Liver (tissue), 9 donors: ENCODE results near the gene TSPAN13. TPM values are rescaled to one million over a fixed set of nuclear protein-coding genes. Genes with fewer than 3 reads are reported as not detected.
A peak's percentile ranks its signal among the peaks of the same experiment; 100 is the strongest.

ENCODE experiments used
- DNase-seq: peaks from one replicate; pipeline ENCODE4 v3.0.0-alpha.2; 2017; ENCODE audit warnings: low spot score
- H3K27ac ChIP-seq, 2 donors: one replicate each; pipeline ENCODE4 v1.7.0; 2013; ENCODE audit warnings: inconsistent platforms in 2 of 2, low read length in 2 of 2, control low read depth in 1 of 2, low read depth in 1 of 2, mild to moderate bottlenecking in 1 of 2
- H3K27me3 ChIP-seq, 4 donors: one replicate each; pipeline versions ENCODE4 v1.6.1 to v1.7.0; 2013; ENCODE audit warnings: low read length in 3 of 4, inconsistent platforms in 1 of 4, mild to moderate bottlenecking in 1 of 4, moderate library complexity in 1 of 4; ENCODE audit not compliant: control insufficient read depth in 4 of 4, insufficient read depth in 4 of 4
- H3K36me3 ChIP-seq, 4 donors: one replicate each; pipeline versions ENCODE4 v1.6.1 to v1.7.0; 2013; ENCODE audit warnings: low read length in 3 of 4, mild to moderate bottlenecking in 3 of 4, low read depth in 1 of 4, moderate library complexity in 1 of 4; ENCODE audit not compliant: control insufficient read depth in 4 of 4, insufficient read depth in 3 of 4
- H3K4me1 ChIP-seq, 4 donors: one replicate each; pipeline versions ENCODE4 v1.6.1 to v1.7.0; 2013; ENCODE audit warnings: low read length in 3 of 4, mild to moderate bottlenecking in 3 of 4, moderate library complexity in 1 of 4; ENCODE audit not compliant: control insufficient read depth in 4 of 4, insufficient read depth in 4 of 4
- H3K4me3 ChIP-seq, 3 donors: one replicate each; pipeline versions ENCODE4 v1.6.1 to v1.7.0; 2013; ENCODE audit warnings: low read length in 3 of 3, control low read depth in 1 of 3, low read depth in 1 of 3, mild to moderate bottlenecking in 1 of 3
- H3K9ac ChIP-seq, 2 donors: one replicate each; pipeline ENCODE4 v1.7.0; 2013; ENCODE audit warnings: low read length in 2 of 2, mild to moderate bottlenecking in 2 of 2, moderate library complexity in 2 of 2, control low read depth in 1 of 2, low read depth in 1 of 2
- H3K9me3 ChIP-seq, 4 donors: one replicate each; pipeline versions ENCODE4 v1.6.1 to v1.7.0; 2013; ENCODE audit warnings: low read length in 3 of 4; ENCODE audit not compliant: control insufficient read depth in 4 of 4
- EGR1 ChIP-seq, 2 donors: IDR thresholded peaks; 2 replicates each; pipeline ENCODE4 v1.6.1; 2016 to 2018; ENCODE audit warnings: antibody characterized with exemption in 2 of 2, low read depth in 2 of 2
- FOXA1 ChIP-seq: IDR thresholded peaks from 2 replicates; pipeline ENCODE4 v1.6.1; 2016; ENCODE audit warnings: antibody characterized with exemption
- FOXA2 ChIP-seq: IDR thresholded peaks from 2 replicates; pipeline ENCODE4 v1.6.1; 2016; ENCODE audit warnings: antibody characterized with exemption
- GABPA ChIP-seq, 2 donors: IDR thresholded peaks in 1 of 2; conservative IDR thresholded peaks in 1 of 2; 2 replicates each; pipeline ENCODE4 v1.6.1; 2016; ENCODE audit warnings: antibody characterized with exemption in 2 of 2, mild to moderate bottlenecking in 1 of 2, moderate library complexity in 1 of 2
- HNF4A ChIP-seq, 2 donors: conservative IDR thresholded peaks; 2 replicates each; pipeline ENCODE4 v1.6.1; 2016; ENCODE audit warnings: antibody characterized with exemption in 2 of 2, mild to moderate bottlenecking in 2 of 2
- HNF4G ChIP-seq: IDR thresholded peaks from 2 replicates; pipeline ENCODE4 v1.6.1; 2016; ENCODE audit warnings: antibody characterized with exemption
- JUND ChIP-seq, 2 donors: IDR thresholded peaks; 2 replicates each; pipeline ENCODE4 v1.6.1; 2016; ENCODE audit warnings: antibody characterized with exemption in 2 of 2
- RXRA ChIP-seq, 2 donors: IDR thresholded peaks; 2 replicates each; pipeline ENCODE4 v1.6.1; 2017 to 2018; ENCODE audit warnings: antibody characterized with exemption in 2 of 2, mild to moderate bottlenecking in 1 of 2
- SP1 ChIP-seq: IDR thresholded peaks from 2 replicates; pipeline ENCODE4 v1.6.1; 2018; ENCODE audit warnings: antibody characterized with exemption, mild to moderate bottlenecking
- TAF1 ChIP-seq: conservative IDR thresholded peaks from 2 replicates; pipeline ENCODE4 v1.6.1; 2016; ENCODE audit warnings: antibody characterized with exemption, mild to moderate bottlenecking
- YY1 ChIP-seq: IDR thresholded peaks from 2 replicates; pipeline ENCODE4 v1.6.1; 2016; ENCODE audit warnings: antibody characterized with exemption, mild to moderate bottlenecking
- WGBS: extraction: QIAGEN DNeasy Blood & Tissue Kit; methylation state at CpG from one replicate; pipeline ENCODE4 v1.1.7; 2013; 5-methylcytosine and 5-hydroxymethylcytosine counted together
- polyA plus RNA-seq, 2 donors: library from polyadenylated mRNA; stranded (reverse) in 1 of 2; unstranded in 1 of 2; fragments of 200-250 nt in 1 of 2; fragments of >200 nt in 1 of 2; fragmentation: Nextera tagmentation in 1 of 2; extraction: Ambion mirVana in 1 of 2; gene quantifications; one replicate each; pipeline versions ENCODE4 v1.2.1 to v1.2.3, GENCODE V29; 2013 to 2015
- total RNA-seq, 2 donors: library from RNA; depleted of rRNA; stranded (reverse); fragments of >200 nt; gene quantifications; one replicate each; pipeline ENCODE4 v1.2.3, GENCODE V29; 2014
- TF ChIP-seq, protein P1 (sequence below): IDR thresholded peaks from 2 replicates; pipeline ENCODE4 v1.6.1; 2016; ENCODE audit warnings: antibody characterized with exemption
- TF ChIP-seq, protein P2 (sequence below): IDR thresholded peaks from 2 replicates; pipeline ENCODE4 v1.6.1; 2016; ENCODE audit warnings: antibody characterized with exemption
- donor health status: healthy.
- donor health status: healthy.
- donor health status: healthy.
- donor health status: healthy.
- donor health status: healthy.

Gene TSPAN13
- total and polyA plus RNA-seq, 4 donors: 8.9 to 24.4 (median 15.8) TPM

DNA sequence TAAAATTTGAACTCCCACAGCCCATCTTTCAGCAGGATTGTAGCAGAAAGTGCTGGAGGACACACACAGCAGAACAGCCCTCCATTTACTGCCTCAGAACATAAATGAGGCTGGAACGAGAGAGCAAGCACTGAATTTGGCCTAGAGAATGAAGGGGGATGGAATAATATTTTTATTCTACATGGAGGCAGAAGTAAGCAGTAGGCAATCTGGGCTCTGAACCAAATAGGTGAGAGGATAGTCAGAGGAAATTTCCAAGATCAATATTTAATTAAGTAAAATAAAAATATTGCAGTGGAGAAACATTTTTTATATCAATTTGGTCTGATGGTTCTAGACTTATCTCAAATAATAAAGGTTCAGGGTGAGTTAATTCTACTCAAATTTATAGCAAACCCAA lies 29.2 kb upstream of the TSPAN13 start:
- 50% methylated on average over 1 of the region's 1 CpG for WGBS
- no peak for DNase-seq
- Histone ChIP-seq H3K9ac (no peak overlapping the region), H3K36me3 (no peaks in the 10 kb centered on the region), H3K27ac (no peak overlapping the region), H3K9me3 (no peaks in the 10 kb centered on the region), H3K4me3 (no peak overlapping the region), H3K27me3 (no peaks in the 10 kb centered on the region), H3K4me1 (peaks cover 4 to 11% (median 4%) of the 10 kb centered on the region in 4 donors)
- TF ChIP-seq, protein P1, sequence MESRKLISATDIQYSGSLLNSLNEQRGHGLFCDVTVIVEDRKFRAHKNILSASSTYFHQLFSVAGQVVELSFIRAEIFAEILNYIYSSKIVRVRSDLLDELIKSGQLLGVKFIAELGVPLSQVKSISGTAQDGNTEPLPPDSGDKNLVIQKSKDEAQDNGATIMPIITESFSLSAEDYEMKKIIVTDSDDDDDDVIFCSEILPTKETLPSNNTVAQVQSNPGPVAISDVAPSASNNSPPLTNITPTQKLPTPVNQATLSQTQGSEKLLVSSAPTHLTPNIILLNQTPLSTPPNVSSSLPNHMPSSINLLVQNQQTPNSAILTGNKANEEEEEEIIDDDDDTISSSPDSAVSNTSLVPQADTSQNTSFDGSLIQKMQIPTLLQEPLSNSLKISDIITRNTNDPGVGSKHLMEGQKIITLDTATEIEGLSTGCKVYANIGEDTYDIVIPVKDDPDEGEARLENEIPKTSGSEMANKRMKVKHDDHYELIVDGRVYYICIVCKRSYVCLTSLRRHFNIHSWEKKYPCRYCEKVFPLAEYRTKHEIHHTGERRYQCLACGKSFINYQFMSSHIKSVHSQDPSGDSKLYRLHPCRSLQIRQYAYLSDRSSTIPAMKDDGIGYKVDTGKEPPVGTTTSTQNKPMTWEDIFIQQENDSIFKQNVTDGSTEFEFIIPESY: no peak
- TF ChIP-seq YY1 (peak; percentile 49), FOXA2 (no peak), JUND (IDR thresholded peaks at IDR 0.05) (no peak), SP1 (no peak), HNF4G (no peak), GABPA (IDR thresholded peaks at IDR 0.05 in 1 of 2, conservative IDR thresholded peaks at IDR 0.05 in 1 of 2) (no peak), RXRA (IDR thresholded peaks at IDR 0.05) (peak in 1 of 2 donors; percentile 36), FOXA1 (no peak), HNF4A (conservative IDR thresholded peaks at IDR 0.05) (no peak), TAF1 (no peak)
- TF ChIP-seq, protein P2, sequence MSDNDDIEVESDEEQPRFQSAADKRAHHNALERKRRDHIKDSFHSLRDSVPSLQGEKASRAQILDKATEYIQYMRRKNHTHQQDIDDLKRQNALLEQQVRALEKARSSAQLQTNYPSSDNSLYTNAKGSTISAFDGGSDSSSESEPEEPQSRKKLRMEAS: no peak

DNA sequence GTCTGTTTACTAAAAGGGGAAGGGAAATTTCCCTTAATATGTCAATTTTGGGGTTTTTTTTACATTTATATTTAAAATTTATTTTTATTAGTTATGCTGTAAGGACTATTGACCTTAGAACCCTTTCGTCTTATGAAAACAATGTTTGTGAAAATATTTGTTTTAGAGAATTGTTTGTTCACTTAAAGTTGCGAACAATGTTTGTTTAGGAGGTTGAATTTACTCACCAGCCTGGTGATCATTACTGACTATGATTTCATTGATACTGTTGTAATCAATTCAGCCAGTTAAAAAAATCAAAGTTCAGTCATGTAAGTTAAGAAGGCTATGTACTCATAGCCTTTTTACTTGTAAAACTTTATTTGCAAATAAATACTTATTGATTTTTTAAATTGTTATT lies 27.4 kb upstream of the TSPAN13 start:
- Histone ChIP-seq H3K27ac (no peak overlapping the region), H3K9me3 (no peaks in the 10 kb centered on the region), H3K9ac (no peak overlapping the region), H3K36me3 (no peaks in the 10 kb centered on the region), H3K27me3 (no peaks in the 10 kb centered on the region), H3K4me1 (peaks cover 4 to 11% (median 4%) of the 10 kb centered on the region in 4 donors), H3K4me3 (no peak overlapping the region)
- TF ChIP-seq FOXA1 (peak; percentile 20), RXRA (IDR thresholded peaks at IDR 0.05) (peak in 1 of 2 donors; percentile 24), HNF4G (no peak), FOXA2 (no peak), SP1 (peak; percentile 10), HNF4A (conservative IDR thresholded peaks at IDR 0.05) (peak; percentile 64 to 67), EGR1 (IDR thresholded peaks at IDR 0.05; ENCODE audit: low read depth in 2 of 2) (no peak), YY1 (no peak)
- no peak for DNase-seq
- WGBS: 32% methylated on average over 2 of the region's 2 CpGs

DNA sequence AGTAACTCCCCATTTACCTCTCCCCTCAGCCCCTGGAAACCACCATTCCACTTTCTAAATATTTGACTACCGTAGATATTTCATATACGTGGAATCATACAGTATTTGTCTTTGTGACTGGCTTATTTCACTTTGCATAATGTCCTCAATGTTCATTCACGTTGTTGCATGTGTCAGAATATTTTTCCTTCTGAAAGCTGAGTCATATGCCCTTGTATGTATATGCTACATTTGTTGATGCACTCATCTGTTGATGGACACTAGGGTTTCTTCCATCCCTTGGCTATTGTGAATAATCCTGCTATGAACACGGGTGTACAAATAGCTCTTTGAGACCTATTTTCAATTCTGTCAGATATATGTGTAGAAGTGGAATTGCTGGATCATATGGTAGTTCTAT lies 25.8 kb upstream of the TSPAN13 start:
- WGBS: 97% methylated on average over 4 of the region's 4 CpGs
- no peak for TF ChIP-seq HNF4A (conservative IDR thresholded peaks at IDR 0.05)
- no peak for TF ChIP-seq FOXA2
- TF ChIP-seq YY1: no peak
- H3K9ac ChIP-seq: no peak overlapping the region
- no peak overlapping the region for H3K4me3 ChIP-seq
- no peaks in the 10 kb centered on the region for H3K9me3 ChIP-seq
- H3K27ac ChIP-seq: no peak overlapping the region
- no peak for DNase-seq
- H3K36me3 ChIP-seq: no peaks in the 10 kb centered on the region
- peaks cover 4 to 11% (median 4%) of the 10 kb centered on the region in 4 donors for H3K4me1 ChIP-seq
- no peaks in the 10 kb centered on the region for H3K27me3 ChIP-seq
